Urothelium cell line (cell line): ENCODE measurements around the gene EFNA5.

Source experiments
- DNase-seq: peaks from one replicate; pipeline ENCODE4 v3.0.0; 2011; ENCODE audit warnings: low spot score, mixed read lengths
- FAIRE-seq: peaks from 2 replicates; lab custom pipeline; 2011; peaks lifted over from hg19 to GRCh38; lab: Jason Lieb, UNC

EFNA5 gene

DNA sequence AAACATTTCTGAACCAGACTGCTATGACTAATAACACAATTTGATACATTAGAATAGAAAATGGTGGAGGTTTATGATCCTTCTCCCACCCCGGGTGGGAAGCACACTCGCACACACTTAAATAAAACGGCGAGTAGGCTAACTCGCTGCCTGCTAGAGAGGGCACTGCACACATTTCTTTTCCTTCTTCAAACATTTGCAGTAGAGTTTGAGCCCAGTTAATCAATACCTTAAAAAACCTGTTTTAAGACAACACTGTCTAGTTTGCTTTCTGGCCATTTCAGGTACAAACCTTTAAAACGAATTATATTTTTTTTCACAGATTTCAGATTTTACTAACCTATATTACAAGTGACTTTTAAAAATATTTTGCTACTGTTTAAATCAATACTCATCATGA lies 63.5 kb downstream of the EFNA5 start:
- FAIRE-seq = no peak

DNA sequence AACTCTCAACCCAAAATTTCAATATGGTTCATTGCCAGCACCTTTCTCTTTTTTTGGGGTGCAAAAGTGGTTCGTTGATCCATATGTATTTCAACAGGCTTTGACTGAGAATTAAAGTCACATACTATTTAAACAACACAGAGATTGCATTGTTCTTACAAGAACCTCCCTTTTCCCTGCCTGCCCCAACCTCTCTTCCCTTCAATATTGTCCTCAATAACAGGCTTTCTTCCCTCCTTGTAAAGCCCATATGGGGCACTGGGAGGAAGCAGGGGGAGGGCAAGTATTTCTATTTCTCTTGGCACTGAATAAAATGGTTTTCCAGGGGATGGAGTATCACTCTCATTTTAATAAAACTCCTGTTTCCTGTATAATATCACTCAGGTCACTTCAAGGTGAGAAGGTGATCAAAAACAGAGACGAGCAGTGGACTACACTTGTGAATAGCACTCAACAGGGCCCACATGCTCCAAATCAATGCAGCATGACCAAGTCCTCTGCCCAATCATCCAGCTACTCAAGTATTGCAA lies 65.1 kb downstream of the EFNA5 start:
- DNase-seq = no peak
- no peak for FAIRE-seq

More for the DNA sequence above, 63.5 kb downstream of the EFNA5 start:
- no peak for DNase-seq

DNA sequence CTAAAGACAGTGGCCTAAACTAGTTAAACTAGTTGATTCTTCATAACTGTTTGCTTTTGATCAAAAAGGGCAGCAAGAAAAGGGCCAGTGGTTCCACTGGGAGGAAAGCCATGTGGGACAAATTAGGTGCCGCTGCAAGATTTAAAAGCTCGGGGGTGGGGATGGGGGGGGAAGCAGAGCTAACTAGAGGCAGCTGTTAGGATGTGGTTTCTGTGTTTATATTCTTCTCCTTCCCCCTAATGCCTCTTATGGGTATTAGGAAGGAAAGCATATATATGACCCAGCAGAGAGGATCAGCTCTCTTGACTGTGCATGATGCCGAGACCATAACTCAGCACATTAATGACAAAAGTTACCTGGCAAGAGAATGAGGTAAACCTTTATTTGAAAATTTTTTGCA lies 65.7 kb downstream of the EFNA5 start:
- DNase-seq = no peak
- FAIRE-seq = no peak

DNA sequence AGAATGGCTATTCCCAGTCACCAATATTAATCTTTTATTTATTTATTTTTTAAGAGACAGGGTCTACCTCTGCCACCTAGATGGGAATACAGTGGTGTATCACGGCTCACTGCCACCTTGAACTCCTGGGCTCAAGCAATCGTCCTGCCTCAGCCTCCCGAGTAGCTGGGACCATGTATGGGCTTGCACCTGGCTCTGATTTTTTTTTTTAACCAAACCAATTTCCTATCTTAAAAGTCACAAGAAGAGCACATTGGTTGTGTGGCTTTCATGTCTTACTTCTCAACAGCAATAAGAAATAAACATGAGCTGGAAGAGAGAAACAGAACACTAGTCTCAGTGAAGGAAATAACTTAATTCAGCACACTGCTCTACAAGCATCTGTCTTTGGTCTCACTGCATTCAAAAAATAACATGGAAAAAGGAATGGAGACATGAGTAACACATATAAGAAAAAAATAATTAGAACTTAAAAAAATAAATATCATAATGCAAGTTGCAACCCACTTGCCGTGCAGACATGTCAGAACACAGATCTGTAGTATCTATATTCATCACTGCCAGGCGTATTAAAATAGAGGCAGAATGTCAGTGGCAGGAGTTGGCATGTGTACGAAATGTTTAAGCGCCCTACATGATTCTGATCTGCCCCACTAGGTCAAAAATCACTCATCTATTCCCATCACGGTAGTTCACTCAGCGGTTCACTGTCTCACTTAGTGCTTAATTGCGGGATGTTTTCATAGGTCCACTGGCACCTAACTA lies 66.4 kb downstream of the EFNA5 start:
- FAIRE-seq = peak; percentile 9

DNA sequence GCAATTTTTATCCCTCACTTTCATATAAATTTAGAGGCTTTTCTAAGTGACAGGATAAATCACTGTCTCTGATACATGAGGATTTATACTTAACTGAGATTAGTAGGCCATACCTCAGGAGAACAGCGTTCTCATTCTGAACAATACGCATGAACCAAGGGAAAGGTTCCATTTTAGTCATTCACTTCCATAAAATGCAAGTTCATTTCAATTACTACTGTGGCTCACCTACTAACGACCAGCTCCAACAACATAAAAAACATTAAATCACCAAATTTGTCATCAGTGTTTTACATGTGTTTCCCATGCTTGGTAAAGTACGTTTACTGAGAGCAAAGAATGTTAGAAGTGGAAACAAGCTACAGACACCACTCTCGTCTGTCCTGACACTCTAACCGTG lies 67.4 kb downstream of the EFNA5 start:
- no peak for FAIRE-seq

More for the DNA sequence above, 66.4 kb downstream of the EFNA5 start:
- DNase-seq = no peak

DNA sequence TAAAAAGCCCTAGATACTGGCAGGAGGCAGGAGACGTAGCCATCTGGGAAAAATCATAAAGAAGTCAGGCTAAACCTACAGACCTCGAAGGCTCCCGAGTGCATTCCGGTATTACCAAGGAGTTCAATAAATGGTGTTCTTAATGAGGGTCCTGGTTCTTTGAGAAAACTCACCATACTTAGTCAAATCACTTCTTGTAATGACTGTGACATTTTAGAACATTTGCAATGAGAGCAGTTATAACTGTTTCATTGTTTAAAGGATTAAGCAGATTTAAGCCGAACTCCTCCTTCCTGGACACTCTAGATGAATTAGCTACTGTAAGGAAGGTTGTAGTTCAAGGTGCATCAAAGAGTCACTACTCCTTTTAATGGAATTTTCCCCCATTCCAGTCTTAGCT lies 67.8 kb downstream of the EFNA5 start:
- DNase-seq = no peak
- FAIRE-seq = no peak

More for the DNA sequence above, 67.4 kb downstream of the EFNA5 start:
- DNase-seq = no peak

DNA sequence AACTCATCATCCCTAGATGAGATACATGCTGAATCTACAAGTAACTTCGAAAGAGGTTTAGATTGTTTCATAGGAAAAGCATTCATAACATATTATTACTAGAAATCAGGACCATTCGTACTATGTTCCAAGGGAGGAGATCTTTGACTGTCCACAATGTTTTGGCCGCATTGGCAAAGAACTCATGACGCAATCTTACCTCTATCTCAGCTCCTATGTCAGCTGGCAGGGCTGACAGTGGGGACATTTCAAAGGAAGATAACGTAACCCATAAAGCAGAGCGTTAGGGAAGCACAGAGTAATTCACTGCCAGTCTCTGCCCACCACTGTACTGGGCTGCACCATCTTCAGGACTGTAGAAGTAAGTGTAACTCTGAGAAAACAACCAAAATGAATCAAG lies 69.7 kb downstream of the EFNA5 start:
- DNase-seq (no peak), FAIRE-seq (no peak)

DNA sequence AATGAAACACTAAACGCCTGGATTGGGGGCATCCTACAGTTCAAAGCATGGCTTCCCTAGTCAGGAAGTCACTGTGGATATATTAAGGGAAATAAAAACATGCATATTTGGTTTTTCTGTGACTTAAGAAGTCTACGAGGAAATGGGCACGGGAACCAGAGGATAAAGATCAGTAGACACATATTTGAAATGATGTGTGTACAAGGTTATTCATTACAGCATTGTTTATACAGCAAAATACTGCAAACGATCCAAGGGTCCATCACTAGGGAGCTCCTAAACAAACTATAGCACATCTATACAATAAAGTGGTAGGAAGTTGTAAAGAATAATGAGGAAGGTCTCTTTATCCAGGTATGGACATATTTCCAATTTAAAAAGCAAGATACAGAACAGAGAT lies 71.8 kb downstream of the EFNA5 start:
- DNase-seq = no peak
- FAIRE-seq = no peak

DNA sequence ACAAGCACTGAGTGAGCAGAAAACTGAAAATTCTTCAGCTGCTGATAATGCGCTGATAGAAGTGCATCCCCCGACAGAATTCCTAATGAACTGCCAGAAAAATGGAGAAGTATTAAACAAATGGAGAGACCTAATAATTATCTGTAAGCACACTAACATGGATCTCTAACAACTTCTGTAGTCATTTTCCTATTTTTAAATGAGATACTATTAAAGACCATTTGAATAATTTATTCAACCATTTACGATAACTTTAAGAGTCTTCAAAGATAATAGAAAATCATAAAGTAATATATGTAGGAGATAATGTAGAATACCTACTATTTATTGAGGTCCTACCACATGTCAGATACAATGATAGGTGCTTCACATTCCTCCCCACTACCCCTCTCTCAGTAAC lies 72.9 kb downstream of the EFNA5 start:
- no peak for DNase-seq
- no peak for FAIRE-seq

DNA sequence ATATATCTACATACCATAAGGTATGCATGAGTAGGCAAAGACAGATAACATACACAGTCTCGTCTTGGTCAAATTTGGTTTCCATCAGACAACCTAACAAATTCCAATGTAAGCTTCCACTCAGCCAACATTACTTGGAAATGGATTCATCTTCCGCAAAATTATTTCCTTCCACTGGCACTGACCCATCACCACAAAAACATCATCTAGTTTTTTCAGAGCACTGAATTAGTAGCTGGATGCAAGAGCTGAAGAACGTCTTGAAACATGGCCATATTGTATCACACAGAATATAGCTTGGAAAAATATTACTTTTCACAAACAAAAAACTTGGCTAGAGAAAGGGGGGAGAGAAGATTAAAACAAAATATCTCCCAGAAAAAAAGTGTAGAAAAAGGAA lies 73.5 kb downstream of the EFNA5 start:
- FAIRE-seq (no peak), DNase-seq (no peak)

DNA sequence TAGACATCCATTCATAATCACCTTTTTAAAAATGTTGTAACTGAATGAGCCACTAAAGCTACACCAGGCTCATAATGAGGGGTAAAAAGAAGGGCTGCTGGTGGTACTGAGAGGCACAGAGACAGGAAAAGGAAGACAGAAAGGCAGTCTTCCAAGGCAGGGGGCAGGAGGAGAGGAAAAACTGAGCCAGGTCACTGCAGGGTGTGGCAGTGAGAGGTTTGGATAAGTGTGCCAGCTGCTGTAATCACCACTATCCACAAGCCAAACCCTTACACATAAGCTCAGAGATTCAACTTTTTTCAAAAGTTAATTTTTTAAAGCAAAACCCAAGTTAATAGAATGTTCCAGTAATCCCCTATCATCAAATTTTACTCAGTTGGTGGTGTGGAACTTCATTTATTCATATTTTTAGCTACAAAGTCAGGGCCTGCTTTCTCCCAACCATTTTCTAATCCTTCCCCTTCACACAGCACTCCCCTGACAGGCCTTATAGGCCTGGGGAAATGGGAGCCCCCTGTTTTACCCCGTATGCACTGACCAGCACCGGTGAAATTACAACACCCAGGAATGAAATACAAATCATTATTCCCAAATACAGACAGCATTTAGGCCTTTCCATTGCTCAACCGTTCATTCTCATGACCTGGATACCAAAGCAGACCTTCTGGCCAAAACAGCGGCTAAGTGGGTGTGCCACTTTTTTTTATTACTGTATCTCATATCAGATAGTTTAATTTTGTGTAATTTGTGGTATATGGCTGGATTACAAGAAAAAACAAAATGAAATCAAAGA lies 76.3 kb downstream of the EFNA5 start:
- no peak for DNase-seq
- FAIRE-seq = no peak

DNA sequence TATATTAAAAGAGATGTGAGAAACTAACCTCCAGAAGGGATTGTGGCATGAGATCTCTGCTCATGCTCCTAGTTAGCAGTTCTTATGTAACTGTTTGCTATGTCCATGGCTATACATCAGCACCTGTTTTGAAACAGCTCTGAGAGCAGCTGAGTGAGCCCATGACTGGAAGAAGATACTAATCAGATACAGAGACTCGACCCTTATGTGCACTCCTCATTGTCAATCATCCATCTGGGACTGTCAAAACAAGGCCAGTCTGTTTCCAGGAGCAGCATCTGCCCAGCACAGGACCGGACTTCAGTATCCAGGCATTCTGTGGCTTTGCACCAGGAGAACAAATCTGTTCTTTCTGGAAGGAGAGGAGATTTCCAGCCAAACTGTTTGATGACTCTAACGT lies 77.7 kb downstream of the EFNA5 start:
- FAIRE-seq = no peak

DNA sequence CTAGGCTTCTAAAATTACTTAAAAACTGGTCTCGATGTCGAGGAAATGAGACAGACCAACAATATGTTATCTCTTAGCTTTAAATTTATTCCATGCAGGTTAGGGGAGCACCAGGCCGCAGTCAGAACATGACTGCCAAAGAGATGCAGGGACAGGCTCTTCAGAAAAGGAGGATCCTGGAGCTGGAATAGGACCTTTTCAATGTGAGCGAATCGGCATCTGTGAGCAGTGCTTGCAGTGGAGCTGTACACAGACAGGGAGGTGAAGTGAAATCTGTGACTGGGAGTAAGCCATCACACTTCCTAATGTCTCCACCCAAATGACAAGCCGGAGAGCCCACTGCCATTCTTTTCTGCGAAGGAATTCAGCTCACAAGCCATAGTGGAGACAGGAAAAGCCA lies 78.2 kb downstream of the EFNA5 start:
- no peak for FAIRE-seq
- DNase-seq = no peak

More for the DNA sequence above, 77.7 kb downstream of the EFNA5 start:
- no peak for DNase-seq

DNA sequence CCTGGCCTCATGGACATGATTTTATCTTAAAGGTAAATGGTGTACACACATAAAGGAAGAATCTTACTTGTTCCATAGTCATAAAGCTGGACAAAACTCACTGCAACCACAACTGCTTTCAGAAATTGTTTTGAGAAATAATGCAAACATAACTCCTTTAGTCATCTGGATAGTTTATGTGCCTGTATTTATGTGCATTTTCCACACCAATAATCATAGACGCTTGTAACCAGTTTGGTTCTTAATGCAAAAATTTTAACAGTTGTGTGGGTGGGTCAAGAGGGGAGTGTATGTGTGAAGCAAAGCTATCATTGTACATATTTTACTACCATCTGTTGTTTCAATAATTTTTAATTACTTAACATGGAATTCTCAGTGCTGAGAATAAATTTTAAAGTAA lies 80.1 kb downstream of the EFNA5 start:
- DNase-seq (no peak), FAIRE-seq (no peak)

DNA sequence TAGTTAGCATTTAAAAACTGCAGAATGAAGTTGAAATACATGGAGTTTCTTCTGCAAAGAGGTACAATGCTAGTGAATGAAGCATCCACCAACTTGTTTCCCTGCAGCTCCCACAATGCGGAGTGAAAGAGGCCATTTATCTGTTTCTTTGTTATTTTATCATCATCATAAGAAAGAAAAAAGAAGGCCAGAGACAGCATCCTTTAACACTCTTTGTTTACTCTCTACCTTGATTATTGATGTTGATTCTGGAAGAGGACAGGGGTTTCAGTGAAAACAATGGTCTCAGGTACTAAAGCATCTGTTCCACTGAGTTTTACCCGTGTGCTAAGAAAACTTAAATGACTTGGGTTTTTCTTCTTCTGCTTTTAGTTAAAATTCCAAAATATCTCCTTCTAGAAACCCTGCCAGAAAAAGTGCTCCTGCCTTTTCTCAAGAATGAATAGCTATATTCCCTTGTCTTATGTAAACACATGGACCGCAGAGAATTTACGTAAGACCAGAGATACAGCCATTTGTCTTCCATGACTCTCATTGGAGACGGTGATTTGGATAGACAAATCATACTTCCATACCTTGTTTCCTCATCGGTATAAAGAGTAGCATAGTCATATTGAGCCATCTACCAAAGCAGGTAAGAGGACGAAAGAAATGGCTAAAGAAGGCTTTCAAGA lies 81.1 kb downstream of the EFNA5 start:
- DNase-seq = no peak
- FAIRE-seq = no peak

DNA sequence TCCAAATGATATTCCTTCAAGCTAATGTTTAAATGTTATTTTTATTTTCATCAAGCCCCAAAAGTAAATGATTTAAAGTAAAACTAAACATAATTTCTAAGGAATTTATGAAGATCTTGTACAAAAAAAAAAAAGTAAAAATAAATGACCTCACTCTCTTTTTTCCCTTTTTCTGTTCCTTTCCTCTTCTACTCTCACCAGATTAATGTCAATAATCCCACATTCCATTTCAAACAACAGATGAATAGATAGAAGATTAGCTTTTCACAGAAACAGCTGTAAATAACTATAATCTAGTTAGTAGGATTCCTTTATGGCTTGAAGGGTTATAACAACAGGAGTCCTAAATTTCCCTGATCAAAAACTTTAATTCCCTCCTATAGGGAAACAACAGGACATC lies 88.1 kb downstream of the EFNA5 start:
- DNase-seq (no peak), FAIRE-seq (no peak)

DNA sequence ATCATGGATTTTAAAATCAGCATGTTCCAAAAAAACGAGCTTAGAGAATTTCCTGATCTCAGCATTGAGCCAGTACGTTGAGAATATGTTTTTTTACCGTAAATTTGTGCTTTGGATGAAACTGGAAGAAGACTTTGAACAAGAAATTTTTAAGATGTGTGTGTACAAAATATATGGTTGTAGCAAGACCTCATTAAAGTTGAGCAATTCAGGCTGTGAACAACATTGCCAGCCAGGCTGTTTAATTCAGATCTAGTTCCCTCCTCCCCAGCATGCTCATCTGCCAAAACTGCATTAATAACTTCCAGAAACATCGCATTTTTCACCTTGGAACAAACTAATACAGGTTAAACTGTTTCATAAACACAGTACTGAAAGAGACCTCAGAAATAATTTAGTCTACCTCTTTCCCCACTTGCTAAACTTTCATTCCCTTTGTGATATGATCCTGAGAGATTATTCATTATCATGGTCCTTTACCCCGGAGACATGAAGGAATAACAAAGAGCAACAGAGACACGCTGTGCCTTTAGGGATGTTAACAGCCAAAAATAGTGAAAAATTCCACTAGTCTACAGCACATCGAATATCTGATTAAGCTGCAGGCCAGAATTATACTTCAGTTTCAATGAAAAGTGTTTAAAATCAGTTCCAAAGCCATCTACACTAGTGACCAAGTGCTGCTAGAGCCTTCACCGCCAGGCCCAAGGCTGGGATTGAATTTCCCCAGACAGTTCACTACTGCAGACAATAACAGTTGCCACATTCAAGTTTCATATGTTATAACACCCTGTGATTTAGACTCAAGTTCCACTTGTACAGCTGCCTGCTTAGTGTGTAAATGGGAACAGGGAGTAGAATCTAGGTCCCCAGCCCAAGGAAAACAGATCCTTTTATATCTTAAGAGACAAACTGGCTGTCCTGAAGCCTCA lies 89.6 kb downstream of the EFNA5 start:
- DNase-seq = no peak

DNA sequence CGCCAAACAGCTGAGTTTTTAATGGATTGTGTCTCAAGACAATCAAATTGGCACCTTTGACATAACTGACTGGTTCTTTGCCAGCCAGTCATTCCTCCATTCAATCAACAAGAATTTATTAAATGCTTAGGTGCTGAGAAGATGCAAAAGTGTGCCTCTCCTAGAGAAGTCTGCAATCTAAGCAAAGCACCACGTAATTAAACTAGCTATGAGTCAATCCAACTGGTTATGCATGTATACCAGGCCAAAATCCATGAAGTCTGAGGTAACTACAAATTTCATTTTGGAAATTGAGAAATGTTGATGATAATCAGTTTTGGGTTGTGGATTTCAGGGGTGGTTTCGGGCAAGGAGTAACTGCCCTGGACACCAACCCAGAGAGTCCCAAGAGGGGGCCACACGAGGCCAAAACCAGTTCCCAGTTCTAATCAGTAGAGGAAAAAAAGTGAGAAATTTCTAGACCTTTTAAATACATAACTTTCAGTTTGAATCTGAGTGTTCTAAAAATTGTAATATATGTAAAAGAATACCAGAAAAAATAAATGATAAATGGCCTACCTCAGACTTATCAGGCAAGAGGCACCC lies 92.6 kb downstream of the EFNA5 start:
- no peak for FAIRE-seq
- no peak for DNase-seq

More for the DNA sequence above, 89.6 kb downstream of the EFNA5 start:
- FAIRE-seq = no peak

DNA sequence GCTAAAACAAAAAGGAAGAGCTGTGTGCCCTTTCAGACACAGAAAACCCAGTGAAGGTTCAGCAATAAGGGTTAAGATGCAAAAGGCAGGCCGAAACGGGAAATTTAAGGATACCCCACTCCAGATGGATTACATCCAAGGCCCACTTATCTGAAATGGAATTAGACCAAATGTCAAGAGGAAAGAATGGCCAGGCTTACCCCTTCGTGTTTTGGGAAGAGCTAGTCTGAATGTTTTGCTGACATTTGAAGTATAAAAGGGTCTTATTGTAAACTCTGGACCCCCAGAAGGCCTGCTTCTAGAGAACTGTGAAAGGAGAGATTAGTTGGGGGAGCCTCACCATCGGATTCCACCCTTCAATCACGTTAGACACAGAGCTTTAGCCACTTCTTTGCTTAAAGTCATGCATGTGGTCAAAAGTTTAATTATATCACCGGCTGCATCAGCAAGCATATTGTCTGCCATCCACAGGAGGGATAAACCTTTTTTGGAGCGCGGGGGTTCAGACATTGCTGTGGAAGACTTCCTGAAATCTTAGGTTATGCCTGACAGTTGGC lies 93.3 kb downstream of the EFNA5 start:
- no peak for FAIRE-seq
- no peak for DNase-seq
